ENCODE results near the gene DES.

The DES gene

DNA sequence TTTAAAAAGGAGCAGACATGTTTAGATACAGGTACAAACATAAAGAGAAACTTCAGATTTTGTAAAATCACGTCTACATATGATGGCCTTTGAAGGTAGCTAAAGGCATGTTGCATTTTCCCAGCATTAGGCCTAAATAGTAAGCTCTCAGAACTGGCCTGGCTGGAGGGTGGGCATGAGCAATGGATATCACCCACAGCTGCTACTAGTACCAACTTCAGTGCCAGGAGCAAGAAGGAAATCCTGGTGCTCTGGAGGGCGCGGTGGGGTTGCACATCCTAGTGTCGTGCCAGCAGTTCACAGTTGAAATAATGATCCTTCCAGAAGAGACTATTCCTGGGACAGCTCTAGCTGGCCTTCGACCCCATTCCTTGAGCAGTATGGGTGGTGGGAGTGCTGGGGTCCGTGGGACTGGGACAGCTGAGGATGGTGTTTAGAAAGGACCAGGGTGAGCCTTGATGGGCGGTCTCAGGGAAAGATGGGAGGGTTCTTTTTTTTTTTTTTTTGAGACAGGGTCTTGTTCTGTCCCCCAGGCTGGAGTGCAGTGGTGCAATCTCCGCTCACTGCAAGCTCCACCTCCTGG lies 4.9 kb downstream of the DES start:
- no peak for DNase-seq

DNA sequence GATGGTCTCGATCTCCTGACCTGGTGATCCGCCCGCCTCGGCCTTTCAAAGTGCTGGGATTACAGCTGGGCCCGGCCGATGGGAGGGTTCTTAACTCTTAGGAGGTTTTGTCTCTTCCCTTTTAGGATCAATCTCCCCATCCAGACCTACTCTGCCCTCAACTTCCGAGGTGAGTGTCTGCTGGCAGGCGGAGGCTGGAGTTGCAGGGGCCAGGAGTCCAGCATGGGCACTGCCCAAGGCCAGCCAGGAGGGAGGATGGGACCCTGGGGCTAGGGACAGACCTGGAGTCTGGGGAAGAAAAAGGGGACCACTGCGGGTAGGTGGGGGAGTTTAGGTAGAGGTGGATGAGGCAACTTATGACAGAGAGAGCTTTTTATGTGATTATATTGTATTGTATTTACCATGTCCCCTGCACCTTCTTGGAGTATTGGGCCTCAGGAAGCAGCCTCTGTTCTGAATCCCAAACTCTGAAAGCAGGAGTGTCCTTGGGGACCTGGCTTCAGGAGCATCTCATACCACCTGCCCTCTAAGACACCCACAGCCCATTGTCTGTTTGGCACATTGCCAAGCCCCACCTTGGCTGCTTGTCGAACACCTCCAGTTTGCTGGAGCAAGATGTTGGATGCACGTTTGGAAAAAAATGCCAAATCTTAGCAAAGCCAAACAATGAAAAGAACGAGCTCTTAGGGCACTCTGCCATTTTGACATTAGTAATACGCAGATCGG lies 5.6 kb downstream of the DES start:
- DNase-seq = no peak

GRCh38 chr2:219425238-219426067 lies 7.3 kb downstream of the DES start:
- no peak for DNase-seq

DNA sequence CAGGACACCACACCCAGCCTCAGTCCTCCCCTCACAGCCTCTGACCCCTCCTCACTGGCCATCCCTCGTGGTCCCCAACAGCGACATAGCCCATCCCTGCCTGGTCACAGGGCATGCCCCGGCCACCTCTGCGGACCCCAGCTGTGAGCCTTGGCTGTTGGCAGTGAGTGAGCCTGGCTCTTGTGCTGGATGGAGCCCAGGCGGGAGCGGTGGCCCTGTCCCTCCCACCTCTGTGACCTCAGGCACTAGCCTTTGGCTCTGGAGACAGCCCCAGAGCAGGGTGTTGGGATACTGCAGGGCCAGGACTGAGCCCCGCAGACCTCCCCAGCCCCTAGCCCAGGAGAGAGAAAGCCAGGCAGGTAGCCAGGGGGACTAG lies 7.9 kb downstream of the DES start:
- DNase-seq = no peak

DNA sequence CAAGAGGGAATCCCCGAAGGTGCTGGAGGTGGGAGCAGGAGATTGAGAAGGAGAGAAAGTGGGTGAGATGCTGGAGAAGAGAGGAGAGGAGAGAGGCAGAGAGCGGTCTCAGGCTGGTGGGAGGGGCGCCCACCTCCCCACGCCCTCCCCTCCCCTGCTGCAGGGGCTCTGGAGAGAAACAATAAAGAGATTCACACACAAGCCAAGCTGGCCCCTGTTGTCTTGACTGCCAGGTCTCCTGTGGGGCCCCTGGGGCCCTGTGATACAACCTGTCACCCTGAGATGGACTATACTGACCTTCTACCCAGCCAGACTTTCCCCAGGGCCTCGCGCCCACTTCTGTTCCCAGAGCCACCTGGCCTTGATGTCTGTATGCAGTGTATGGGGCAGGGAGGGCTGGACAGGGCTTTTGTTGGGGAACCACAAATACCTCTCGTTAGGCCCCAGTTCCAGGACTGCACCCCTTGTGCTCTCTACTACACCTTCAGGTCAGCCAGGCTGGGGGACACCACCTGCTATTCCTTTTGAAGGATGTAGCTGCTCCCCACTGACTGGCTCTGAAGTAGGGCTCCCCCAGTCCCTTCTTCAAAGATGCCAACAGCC lies 8.5 kb downstream of the DES start:
- no peak for DNase-seq

DNA sequence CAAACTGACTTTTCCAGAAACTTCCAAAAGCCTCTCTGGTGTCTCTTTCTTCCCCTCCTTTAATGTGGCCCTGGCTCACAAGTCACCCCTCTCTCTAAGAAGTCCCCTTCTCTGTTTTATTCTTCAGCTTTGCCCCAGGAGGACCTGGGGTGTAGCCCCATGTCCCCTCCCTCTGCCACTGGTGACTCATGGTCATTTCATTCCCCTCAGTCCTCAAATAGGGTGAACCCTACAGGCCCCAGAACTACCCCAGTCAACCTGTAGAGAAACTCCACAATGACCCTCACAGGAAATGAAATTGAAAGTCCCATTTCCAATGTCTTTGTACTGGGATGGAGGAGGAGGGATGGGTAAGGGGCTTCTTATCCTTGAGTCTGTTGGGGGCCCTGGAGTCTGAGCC lies 10.3 kb downstream of the DES start:
- DNase-seq = no peak

- no peak for DNase-seq
Observed at GRCh38 chr2:219429958-219430606, 11.9 kb downstream of the DES start.

DNA sequence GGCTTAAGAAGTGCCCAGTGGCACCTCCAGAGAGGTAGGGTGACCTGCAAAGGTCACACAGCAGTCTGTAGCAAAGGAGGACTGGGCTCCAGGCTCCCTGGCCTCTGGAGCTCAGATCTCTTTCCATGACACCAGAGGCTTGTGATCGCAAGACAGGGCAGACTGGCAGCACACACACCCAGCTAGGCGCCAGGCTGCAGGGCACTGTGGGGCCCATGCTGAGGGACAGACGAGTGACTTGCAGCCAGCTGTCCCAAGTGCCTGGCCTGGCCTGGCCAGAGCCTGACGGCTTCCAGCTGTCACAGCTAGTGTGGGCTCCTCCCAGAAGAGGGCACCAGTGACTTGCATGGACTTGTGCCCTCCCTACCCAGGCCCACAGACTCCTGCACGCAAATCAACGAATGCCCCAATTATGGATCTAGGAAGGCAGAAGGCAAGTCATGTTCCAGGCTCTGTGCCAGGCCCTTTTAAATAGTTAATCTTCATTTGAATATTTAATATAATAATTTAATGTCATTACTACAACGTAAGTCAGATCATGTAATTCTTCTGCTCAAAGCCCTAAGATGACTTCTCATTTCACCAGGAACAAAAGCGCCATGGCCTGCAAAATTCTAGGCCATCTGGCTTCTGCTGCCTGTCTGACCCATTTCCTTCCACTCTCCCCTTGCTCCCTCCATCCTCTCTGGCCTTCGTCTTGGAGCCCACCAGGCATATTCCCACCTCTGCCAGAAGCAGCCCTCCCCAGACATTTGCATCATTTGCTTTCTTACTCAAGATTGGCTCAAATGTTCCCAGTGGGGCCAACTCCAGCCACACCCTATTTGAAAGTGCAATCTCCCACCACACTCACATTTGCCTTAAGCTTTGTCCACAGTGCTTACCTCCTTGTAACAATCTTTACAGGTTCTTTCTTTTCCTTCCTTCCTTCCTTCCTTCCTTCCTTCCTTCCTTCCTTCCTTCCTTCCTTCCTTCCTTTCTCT lies 12.7 kb downstream of the DES start:
- DNase-seq = no peak

DNA sequence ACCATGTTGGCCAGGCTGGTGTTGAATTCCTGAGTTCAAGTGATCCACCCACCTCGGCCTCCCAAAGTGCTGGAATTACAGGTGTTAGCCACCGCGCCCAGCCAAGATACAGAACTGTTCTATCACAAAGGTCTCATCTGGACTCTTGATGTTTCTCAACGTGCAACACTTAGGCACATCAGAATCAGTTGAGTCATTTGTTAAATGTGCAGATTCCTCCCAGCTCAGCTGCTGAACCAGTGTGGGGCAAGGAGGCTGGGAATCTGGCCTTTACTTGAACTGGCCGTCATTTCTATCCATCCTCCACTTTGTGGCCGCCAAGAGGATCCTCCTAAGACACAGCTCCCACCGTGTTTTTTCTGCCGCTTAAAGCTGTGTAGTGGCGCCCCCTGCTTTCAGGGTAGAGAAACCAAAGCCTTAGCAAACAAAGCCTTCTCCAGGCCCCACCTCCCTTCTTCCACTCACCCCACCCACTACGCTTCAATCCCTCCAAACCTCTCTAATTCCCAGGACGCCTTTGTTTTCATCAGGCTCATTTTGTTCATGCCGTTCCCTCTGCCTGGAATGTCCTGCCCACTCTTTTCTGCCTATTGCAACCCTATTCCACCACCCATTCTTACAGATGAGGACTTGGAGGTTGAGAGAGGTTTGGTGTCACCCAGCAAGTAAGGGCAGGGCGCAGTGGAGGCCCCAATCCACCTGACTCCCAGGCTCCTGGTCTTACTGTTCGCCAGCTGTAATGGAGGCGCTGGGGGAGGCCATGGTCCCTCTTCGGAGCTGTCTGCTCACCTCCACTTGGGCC lies 15.7 kb downstream of the DES start:
- no peak for DNase-seq

DNA sequence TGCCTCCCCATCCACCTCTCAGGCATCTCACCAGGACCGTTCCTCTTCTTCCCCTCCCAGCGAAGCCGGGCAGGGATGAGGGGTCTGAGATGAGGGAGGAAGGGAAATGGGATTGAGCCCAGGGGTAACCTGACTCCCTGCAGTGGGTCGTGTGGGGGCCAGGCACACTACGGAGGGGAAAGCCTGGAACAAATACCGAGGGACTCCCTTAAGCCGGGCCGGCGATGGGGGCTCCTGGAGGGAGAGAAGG lies 16.2 kb downstream of the DES start:
- DNase-seq = no peak

- no peak for DNase-seq
Observed at GRCh38 chr2:219434718-219435525, 16.7 kb downstream of the DES start, which contains the start of gene SPEG. Gene SPEG, plus strand, starts transcription at chr2:219434843. Its CDS starts 135 bp downstream, at chr2:219434978.

DNA sequence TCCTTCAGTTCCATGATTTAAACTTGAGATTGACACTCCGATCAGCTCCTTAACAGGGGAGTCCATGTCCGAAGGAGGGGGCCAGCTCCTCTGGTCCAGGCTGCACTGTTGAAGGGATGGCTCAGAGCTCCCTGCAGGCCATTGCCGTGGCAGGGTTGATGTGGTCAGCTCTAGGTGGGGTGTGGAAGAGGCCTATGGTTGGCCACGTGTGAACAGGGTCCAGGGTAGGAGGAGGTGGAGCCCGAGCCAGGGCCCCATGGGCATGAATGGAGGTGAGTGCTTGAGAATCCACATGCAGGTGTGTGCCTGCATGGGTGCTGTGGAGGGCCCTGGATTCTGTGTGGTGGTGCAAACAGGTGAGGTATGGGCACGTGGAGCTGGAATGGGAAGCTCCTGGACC lies 17.5 kb downstream of the DES start:
- no peak for DNase-seq

DNA sequence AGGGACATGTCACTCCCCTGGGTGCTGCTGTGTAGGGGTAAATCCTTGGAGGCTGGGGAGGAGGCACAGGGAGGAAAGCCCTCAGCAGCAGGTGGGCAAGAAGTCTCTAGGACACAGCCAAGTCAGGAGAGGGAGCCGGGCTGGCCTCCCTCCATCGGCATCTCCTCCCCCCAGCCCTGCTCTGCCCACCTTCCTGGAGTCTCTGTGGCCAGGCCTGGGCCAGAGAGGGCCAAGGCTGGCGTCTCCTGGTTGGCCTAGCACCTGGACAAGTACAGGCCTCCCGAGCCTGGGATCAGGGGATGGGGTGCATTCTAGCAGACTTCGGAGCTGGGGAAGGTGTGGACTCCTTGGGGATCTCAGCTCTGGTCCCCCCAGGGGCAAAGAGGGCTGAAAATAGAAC lies 18.3 kb downstream of the DES start:
- no peak for DNase-seq

- no peak for DNase-seq
Observed at GRCh38 chr2:219437141-219437540, 19.0 kb downstream of the DES start.

DNA sequence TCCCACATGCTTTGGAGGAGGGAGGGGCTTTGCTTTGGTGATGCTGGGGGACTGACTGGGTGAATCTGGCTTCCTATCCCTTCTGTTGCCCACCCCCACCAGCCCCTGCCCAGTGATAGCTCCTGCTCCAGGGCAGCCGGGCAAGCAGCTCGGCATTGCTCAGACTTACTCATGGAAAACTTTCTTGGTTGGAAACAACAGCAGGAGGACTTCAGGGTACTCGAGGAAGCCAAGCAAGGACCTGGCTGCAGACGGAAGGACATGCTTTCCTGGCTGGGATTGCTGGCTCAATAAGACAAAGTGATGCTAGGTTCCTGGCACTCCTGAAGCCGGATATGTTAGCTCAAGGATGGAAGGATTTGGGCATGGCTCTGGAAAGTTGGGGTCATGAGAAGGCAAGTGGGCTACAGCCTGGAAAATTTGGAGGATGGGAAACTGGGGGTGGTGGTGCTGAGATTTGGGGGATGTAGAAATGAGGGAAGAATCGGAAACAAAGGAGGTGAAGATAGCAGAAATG lies 19.6 kb downstream of the DES start:
- no peak for DNase-seq

- no peak for DNase-seq
Observed at GRCh38 chr2:219438453-219438852, 20.3 kb downstream of the DES start.

DNA sequence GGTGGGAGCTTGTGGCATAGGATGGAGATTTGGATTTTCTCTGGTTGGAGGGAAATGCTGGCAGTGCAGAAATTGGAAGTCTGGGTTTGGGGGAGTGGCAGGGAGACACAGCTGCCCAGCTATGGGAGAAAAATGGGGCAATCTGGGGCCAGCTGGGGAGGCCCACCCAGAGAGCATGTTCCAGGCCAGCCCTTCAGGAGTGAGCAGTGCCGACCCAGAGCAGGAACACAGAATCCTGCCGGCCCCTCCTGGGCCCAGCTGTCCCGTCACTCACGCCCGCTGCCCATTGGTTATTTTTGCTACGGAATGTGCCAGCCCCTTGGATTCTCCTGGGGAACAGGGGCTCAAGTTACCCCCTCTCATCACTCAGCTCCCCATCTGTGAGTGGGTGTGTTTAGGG lies 21.3 kb downstream of the DES start:
- DNase-seq = no peak

DNA sequence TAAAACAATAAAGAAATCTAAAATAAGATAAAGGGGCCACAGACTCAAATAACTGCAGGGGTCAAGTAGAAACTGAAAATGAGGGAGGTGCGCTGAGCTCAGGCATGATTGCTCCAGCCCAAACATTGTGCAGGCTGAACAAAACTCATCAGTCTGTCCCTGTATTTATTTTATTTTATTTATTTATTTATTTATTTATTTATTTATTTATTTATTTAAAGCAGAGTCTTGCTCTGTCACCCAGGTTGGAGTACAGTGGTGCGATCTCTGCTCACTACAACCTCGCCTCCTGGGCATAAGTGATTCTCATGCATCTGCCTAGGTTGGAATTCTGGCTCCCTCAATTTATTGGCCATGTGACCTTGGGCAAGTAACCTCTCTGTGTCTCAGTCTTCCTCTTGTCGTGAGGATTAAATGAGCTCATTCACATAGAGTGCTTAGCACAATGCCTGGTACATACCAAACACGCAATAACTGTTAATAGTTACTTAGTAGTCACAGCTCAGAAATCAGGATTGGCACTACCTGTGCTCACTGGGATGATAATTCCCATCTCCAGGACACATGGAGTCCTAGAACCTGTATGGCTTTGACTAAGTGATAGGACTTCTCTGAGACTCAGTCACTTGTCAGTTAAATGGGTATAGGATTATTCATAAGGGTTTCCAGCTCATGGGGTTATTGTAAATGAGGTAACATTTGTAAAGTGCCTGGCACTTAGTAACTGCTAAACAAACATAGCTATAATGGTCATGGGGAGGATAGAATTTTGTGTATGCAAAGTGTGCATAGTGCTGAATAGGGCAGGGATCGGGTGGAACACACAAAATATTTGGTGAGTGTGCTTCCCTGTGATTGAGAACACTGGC lies 22.4 kb downstream of the DES start:
- no peak for DNase-seq

All from SHP77 treated with DMSO at 0.1 percent for 48 hours (cell line).